ENCODE results near the gene SERP2. TPM values are rescaled to one million over a fixed set of nuclear protein-coding genes. Genes with fewer than 3 reads are reported as not detected.

SERP2 gene
- total RNA-seq, 1 donor from 2014 or later: 14.0 TPM

- Mint-ChIP-seq H3K36me3 (ENCODE audit: low read depth) (no peaks in the 10 kb centered on the region), H3K27ac (ENCODE audit: unreplicated experiment) (no peak overlapping the region), H3K9me3 (no peaks in the 10 kb centered on the region), H3K27me3 (ENCODE audit: low read depth) (no peaks in the 10 kb centered on the region), H3K4me1 (peaks cover 28% of the 10 kb centered on the region), H3K4me3 (no peak overlapping the region)
- TF ChIP-seq CTCF (conservative IDR thresholded peaks at IDR 0.05): no peak
- no peak for DNase-seq (ENCODE audit: low read depth, low spot score)
Observed at GRCh38 chr13:44420376-44421220, 47.0 kb downstream of the SERP2 start.

DNA sequence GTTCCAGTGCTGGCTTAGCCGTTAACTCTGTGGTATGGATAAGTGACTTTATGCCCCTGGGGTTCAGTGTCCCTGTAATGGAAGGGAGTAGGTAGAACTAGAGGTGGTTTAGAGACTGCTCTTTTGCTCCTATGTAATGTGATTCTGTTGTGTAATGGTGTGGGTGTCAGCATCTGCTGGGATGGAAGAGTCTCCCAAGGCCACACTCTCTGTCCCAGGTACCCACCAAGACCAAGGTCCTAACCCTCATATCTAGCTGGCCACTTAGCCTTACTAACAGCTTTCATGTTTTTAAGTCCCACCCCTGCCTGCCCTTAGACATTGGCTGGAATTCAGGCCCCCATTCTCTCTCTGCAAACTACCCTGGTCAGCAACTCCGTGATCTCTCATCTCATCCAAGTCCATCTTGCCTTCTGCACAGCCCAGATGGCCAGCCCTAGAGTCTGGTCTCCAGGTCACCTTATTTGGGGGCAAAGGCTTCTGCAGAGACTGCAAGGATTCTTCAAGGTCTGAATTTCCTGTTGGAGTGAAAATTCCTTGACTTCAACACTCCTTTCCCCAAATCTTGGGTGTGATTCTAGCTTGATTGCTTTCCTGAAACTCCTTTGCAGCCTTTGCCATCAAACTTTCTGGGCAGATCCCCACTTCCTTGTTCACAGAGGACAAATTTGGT, 48.4 kb downstream of the SERP2 start:
- no peak for DNase-seq (ENCODE audit: low read depth, low spot score)
- no peak overlapping the region for H3K4me3 Mint-ChIP-seq
- H3K4me1 Mint-ChIP-seq: peaks cover 14% of the 10 kb centered on the region
- peak overlapping the region; percentile 16 for H3K27ac Mint-ChIP-seq (ENCODE audit: unreplicated experiment)
- H3K27me3 Mint-ChIP-seq (ENCODE audit: low read depth): no peaks in the 10 kb centered on the region
- H3K36me3 Mint-ChIP-seq (ENCODE audit: low read depth): no peaks in the 10 kb centered on the region
- no peaks in the 10 kb centered on the region for H3K9me3 Mint-ChIP-seq
- no peak for TF ChIP-seq CTCF (conservative IDR thresholded peaks at IDR 0.05)

DNA sequence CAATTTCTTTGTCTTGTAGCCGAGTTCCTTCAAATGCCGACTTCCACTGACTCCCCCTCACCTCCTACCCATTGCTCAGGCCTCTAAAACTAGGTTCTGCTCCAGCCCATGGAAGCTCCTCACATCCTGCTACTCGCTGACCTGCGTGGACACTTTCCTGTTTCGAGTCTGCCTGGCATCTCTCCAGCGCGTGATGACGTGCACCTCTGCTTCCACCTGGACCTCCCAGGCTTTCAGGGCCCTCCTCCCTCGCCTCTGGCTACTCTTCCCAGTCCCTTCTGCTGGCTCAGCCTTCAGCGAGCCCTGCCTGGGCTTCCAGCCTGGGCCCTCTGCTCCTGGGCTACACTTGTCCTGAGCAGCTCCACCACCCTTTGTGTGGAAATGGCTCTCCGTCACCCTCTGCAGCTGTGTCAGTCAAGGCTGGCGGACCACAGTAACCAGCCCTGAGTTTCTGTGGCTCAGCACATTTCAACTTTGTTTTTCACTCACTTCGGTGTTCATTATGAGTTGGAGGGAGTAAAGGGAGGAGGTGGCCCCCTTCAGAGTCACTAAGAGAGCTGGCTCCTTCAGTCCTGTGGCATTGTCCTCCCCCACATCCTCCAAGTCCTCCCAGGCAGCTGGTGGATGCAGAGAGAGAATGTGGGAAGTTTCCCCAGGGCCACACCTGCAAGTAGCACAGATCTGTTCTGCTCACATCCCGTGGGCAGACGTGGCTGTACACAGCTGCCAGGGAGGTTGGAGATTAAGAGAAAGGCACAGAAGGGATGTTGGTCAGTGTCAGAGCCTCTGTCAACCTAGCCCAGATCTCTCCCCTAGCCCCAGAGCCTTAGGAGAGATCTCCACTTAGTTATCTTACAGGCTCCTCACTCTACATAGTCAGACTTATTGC, 49.4 kb downstream of the SERP2 start:
- DNase-seq (ENCODE audit: low read depth, low spot score): no peak

DNA sequence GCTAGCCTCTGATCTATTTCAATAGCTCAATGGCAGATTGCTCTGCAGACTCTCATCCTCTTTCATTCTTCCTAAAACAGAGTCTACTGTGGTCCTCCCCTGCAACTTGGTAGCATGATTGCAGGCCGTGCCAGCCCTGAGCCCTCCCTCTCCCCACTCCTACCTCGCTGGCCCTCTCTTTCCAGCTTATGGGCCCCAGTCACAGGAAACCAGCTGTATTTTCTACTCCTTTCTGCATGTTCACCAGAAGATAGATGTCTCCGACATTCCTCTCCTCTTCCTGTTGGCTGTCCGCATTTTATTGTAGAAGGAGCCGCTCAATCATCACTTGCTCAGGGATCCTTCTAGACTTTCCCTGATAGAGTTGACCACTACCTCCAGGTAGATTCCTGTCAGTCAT, 50.2 kb downstream of the SERP2 start:
- TF ChIP-seq CTCF (conservative IDR thresholded peaks at IDR 0.05): no peak
- Mint-ChIP-seq H3K4me1 (peaks cover 11% of the 10 kb centered on the region), H3K27ac (ENCODE audit: unreplicated experiment) (no peak overlapping the region), H3K36me3 (ENCODE audit: low read depth) (peaks cover 6% of the 10 kb centered on the region), H3K9me3 (peaks cover 2% of the 10 kb centered on the region), H3K27me3 (ENCODE audit: low read depth) (no peaks in the 10 kb centered on the region), H3K4me3 (no peak overlapping the region)
- no peak for DNase-seq (ENCODE audit: low read depth, low spot score)

More for the DNA sequence above, 49.4 kb downstream of the SERP2 start:
- H3K9me3 Mint-ChIP-seq: peaks cover 2% of the 10 kb centered on the region
- no peaks in the 10 kb centered on the region for H3K27me3 Mint-ChIP-seq (ENCODE audit: low read depth)
- peaks cover 6% of the 10 kb centered on the region for H3K36me3 Mint-ChIP-seq (ENCODE audit: low read depth)
- peak overlapping the region; percentile 58 for H3K27ac Mint-ChIP-seq (ENCODE audit: unreplicated experiment)
- peaks cover 8% of the 10 kb centered on the region for H3K4me1 Mint-ChIP-seq
- no peak for TF ChIP-seq CTCF (conservative IDR thresholded peaks at IDR 0.05)
- H3K4me3 Mint-ChIP-seq: no peak overlapping the region

All from neural crest cell (in vitro differentiated cells).